Fibroblast of lung (primary cell): ENCODE data around the gene NOS1AP. TPM values are rescaled to one million over a fixed set of nuclear protein-coding genes. Genes with fewer than 3 reads are reported as not detected.

Experiments used
- DNase-seq, 2 donors: peaks; one replicate each; pipeline versions ENCODE4 v3.0.0 to v3.0.0-alpha.2; 2010; ENCODE audit warnings: low read depth in 2 of 2
- H2AFZ ChIP-seq: 2 replicates; pipeline ENCODE4 v1.5.1; 2012; ENCODE audit warnings: low read length, control low read depth, inconsistent platforms
- H3K27ac ChIP-seq: 2 replicates; pipeline ENCODE4 v1.5.1; 2011; ENCODE audit warnings: low read length, control low read depth; ENCODE audit not compliant: insufficient read depth
- H3K27me3 ChIP-seq: 2 replicates; pipeline ENCODE4 v1.5.1; 2011; ENCODE audit warnings: mild to moderate bottlenecking, low read length; ENCODE audit not compliant: control insufficient read depth, insufficient read depth
- H3K36me3 ChIP-seq: 2 replicates; pipeline ENCODE4 v1.5.1; 2011; ENCODE audit warnings: low read length; ENCODE audit not compliant: control insufficient read depth, insufficient read depth
- H3K4me1 ChIP-seq: 2 replicates; pipeline ENCODE4 v1.5.1; 2011; ENCODE audit warnings: low read length; ENCODE audit not compliant: control insufficient read depth, insufficient read depth; ENCODE audit errors: extremely low read depth
- H3K4me2 ChIP-seq: 2 replicates; pipeline ENCODE4 v1.5.1; 2011; ENCODE audit warnings: low read length, control low read depth; ENCODE audit not compliant: insufficient read depth; ENCODE audit errors: extremely low read depth
- H3K4me3 ChIP-seq, 4 experiments: fragments of 200-600 bp in 1 of 4; sonication (generic) in 1 of 4; replicated peaks in 1 of 4; 2 replicates each; pipeline ENCODE4 v1.5.1; 2011 to 2016; ENCODE audit warnings: low read length in 4 of 4, low read depth in 3 of 4, mild to moderate bottlenecking in 3 of 4, control low read depth in 2 of 4, inconsistent platforms in 1 of 4, mixed read lengths in 1 of 4; ENCODE audit not compliant: insufficient read depth in 1 of 4; ENCODE audit errors: control extremely low read depth in 1 of 4
- H3K79me2 ChIP-seq: 2 replicates; pipeline ENCODE4 v1.5.1; 2012; ENCODE audit warnings: mild to moderate bottlenecking, low read length, inconsistent platforms; ENCODE audit not compliant: control insufficient read depth, insufficient read depth
- H3K9ac ChIP-seq: 2 replicates; pipeline ENCODE4 v1.5.1; 2011; ENCODE audit warnings: mild to moderate bottlenecking, low read length, control low read depth; ENCODE audit not compliant: insufficient read depth
- H3K9me3 ChIP-seq: 2 replicates; pipeline ENCODE4 v1.5.1; 2012; ENCODE audit warnings: low read depth, low read length; ENCODE audit not compliant: control insufficient read depth, insufficient read depth
- H4K20me1 ChIP-seq: 2 replicates; pipeline ENCODE4 v1.5.1; 2011; ENCODE audit warnings: low read length; ENCODE audit not compliant: control insufficient read depth, insufficient read depth; ENCODE audit errors: extremely low read depth
- EZH2 ChIP-seq: IDR thresholded peaks from 2 replicates; pipeline ENCODE4 v1.5.1; 2012; ENCODE audit warnings: low read length, control low read depth, mild to moderate bottlenecking; ENCODE audit errors: missing control alignments
- polyA plus RNA-seq, 2 donors: library from polyadenylated mRNA; depleted of rRNA in 1 of 2; stranded (reverse) in 1 of 2; unstranded in 1 of 2; fragments of >200 nt; gene quantifications; 2 replicates each; pipeline ENCODE4 v1.2.1, GENCODE V29; 2011 to 2012; ENCODE audit warnings: missing spikeins in 1 of 2
- total RNA-seq: library from RNA; depleted of rRNA; stranded (reverse); fragments of >200 nt; gene quantifications from 2 replicates; pipeline ENCODE4 v1.2.1, GENCODE V29; 2014
- TF ChIP-seq, protein P1 (sequence below), 2 donors: IDR thresholded peaks in 1 of 2; conservative IDR thresholded peaks in 1 of 2; 1 replicate in 1 of 2; 2 replicates in 1 of 2; pipeline ENCODE4 v1.5.1; 2011 to 2012; ENCODE audit warnings: low read length in 2 of 2, control low read depth in 1 of 2, inconsistent platforms in 1 of 2, low read depth in 1 of 2, mild to moderate bottlenecking in 1 of 2

The NOS1AP gene
- total and polyA plus RNA-seq, 2 donors (not counting 1 experiment from before 2014, with no cell fraction given): 0.14 to 0.17 TPM

DNA sequence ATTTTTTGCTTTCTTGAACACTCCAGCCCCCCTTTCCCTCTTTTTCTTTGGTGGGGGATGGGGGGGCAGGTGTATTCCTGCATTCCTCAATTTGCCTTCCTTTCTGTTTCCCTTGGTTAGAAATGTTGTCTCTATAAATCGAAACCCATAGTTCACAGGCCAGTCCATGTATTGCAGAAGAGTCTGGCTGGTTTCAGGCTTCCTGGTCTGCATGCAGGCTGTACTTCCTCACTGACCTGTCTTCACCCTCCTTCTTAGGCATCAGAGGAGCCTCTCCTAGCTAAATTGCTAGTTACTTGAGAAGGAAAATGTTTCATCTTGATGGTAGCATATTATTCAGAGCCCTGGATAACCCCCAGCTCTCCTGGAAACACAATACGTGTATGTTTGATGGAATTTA, 167.1 kb downstream of the NOS1AP start:
- Histone ChIP-seq H3K4me1 (peaks cover 2% of the 10 kb centered on the region), H3K27ac (no peak overlapping the region), H3K36me3 (no peaks in the 10 kb centered on the region), H4K20me1 (no peaks in the 10 kb centered on the region), H3K9ac (no peak overlapping the region), H3K9me3 (no peaks in the 10 kb centered on the region), H3K79me2 (no peaks in the 10 kb centered on the region), H3K27me3 (peaks cover 3% of the 10 kb centered on the region), H3K4me2 (no peak overlapping the region), H2AFZ (no peak overlapping the region), H3K4me3 (no peak overlapping the region)
- TF ChIP-seq, protein P1, sequence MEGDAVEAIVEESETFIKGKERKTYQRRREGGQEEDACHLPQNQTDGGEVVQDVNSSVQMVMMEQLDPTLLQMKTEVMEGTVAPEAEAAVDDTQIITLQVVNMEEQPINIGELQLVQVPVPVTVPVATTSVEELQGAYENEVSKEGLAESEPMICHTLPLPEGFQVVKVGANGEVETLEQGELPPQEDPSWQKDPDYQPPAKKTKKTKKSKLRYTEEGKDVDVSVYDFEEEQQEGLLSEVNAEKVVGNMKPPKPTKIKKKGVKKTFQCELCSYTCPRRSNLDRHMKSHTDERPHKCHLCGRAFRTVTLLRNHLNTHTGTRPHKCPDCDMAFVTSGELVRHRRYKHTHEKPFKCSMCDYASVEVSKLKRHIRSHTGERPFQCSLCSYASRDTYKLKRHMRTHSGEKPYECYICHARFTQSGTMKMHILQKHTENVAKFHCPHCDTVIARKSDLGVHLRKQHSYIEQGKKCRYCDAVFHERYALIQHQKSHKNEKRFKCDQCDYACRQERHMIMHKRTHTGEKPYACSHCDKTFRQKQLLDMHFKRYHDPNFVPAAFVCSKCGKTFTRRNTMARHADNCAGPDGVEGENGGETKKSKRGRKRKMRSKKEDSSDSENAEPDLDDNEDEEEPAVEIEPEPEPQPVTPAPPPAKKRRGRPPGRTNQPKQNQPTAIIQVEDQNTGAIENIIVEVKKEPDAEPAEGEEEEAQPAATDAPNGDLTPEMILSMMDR (conservative IDR thresholded peaks at IDR 0.05 in 1 of 2, IDR thresholded peaks at IDR 0.05 in 1 of 2; ENCODE audit: low read depth in 1 of 2, low read length in 2 of 2): no peak
- TF ChIP-seq EZH2: no peak
- no peak for DNase-seq

DNA sequence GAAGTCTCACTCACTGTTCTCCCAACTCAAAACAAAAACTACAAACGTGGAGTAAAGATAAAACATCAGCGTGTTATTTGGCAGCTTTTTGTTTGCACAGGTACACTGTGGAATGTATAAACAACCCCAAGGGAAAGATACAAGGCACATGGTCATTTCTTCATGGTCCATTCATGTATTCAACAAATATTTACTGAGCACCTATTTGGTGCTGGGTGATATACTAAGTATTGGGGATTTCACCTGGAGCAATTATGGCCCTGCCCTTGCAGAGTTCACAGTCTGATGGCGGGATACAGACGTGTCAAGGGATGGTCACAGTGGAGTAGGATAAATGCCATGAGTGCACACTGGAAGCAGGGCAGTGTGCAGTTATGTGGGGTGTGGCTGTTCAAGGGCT, 171.1 kb downstream of the NOS1AP start:
- H3K4me1 ChIP-seq: no peaks in the 10 kb centered on the region
- H3K27me3 ChIP-seq: no peaks in the 10 kb centered on the region
- DNase-seq: no peak
- H3K9me3 ChIP-seq: no peaks in the 10 kb centered on the region
- H3K36me3 ChIP-seq: no peaks in the 10 kb centered on the region
- H4K20me1 ChIP-seq: no peaks in the 10 kb centered on the region
- H3K9ac ChIP-seq: no peak overlapping the region
- H3K4me3 ChIP-seq: no peak overlapping the region
- H2AFZ ChIP-seq: no peak overlapping the region
- TF ChIP-seq, protein P1 (conservative IDR thresholded peaks at IDR 0.05 in 1 of 2, IDR thresholded peaks at IDR 0.05 in 1 of 2; ENCODE audit: low read depth in 1 of 2, low read length in 2 of 2): no peak
- no peak for TF ChIP-seq EZH2
- H3K27ac ChIP-seq: no peak overlapping the region
- no peak overlapping the region for H3K4me2 ChIP-seq
- no peaks in the 10 kb centered on the region for H3K79me2 ChIP-seq

DNA sequence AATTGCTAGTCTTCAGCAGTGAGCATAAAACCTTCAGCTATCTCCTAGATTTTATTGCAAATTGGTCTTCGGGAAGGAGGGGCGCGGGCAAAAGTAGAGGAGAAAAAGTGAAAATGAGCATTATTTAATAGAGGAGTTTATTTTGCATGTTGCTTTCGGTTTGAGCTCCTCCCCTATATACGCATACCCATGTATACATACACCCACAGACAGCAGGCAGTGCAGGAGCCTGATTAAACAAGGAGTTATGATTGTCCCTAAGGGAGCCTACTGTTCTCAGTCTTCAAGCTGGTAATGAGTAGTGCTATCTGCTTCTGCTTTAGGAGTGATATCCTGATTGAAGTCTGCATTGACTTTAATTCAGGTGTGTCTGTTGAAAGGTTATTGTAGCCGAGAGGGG, 173.3 kb downstream of the NOS1AP start:
- Histone ChIP-seq H3K36me3 (no peaks in the 10 kb centered on the region), H3K27me3 (no peaks in the 10 kb centered on the region), H3K9ac (no peak overlapping the region), H3K4me2 (no peak overlapping the region), H2AFZ (no peak overlapping the region), H3K4me3 (no peak overlapping the region), H3K79me2 (no peaks in the 10 kb centered on the region), H3K27ac (no peak overlapping the region), H3K9me3 (no peaks in the 10 kb centered on the region), H4K20me1 (no peaks in the 10 kb centered on the region), H3K4me1 (no peaks in the 10 kb centered on the region)
- no peak for DNase-seq
- TF ChIP-seq, protein P1 (conservative IDR thresholded peaks at IDR 0.05 in 1 of 2, IDR thresholded peaks at IDR 0.05 in 1 of 2; ENCODE audit: low read depth in 1 of 2, low read length in 2 of 2): no peak
- TF ChIP-seq EZH2: no peak
